Right hindlimb (tissue), 1 donor: ENCODE measurements around the gene GXYLT1.
"Not testable (repeated sequence)": the region's sequence is repeated elsewhere in the genome, so short reads cannot be mapped to it uniquely, and the experiment has no call there.

Experiments
- DNase-seq: peaks from one replicate; pipeline ENCODE4 v3.0.0-alpha.2; 2018

GXYLT1 gene

GRCh38 chr12:42143452-42144157, 1.1 kb downstream of the GXYLT1 start:
- DNase-seq: no peak

- DNase-seq: no peak
Observed at GRCh38 chr12:42141981-42142606, 2.6 kb downstream of the GXYLT1 start.

DNA sequence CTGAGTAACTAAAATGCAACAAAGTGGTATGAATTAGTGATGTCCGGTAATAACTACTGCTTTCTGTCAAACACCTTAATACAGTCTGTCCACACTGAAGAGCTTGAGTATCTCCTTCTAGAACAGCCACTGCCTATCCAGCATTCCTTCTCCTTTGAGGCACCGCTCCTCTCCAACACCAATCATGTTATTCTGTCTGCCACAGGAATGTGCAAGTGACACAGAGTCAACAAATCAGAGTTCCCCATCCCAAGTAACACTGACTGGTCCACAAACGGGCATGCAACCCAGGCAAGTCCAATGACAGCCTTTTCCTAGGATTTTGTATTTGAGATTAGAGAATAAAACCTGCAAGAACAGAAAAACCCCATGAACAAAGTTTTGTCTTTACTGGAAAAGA, 3.8 kb downstream of the GXYLT1 start:
- no peak for DNase-seq

DNA sequence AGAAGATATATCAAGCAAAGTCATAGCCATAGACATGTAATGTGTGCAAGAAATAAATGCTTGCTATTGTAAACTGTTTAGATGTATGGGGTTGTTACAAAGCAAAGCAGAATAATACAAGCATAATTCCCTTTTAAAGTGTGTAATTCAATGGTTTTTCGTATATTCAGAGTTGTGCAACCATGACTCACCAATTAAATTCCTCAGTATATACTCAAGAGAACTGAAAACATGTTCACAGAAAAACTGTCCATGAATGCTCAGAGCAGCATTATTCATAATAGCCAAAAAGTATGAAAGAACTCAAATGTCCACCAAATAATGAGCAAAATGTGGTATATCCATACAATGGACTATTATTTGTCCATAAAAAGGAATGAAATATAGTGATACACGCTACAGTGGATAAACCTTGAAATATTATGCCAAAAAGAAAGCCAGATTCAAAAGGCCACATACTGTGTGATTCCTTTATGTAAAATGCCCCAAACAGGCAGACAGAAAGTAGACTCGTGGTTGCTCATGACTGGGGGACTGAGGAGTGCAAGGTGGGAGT, 9.3 kb downstream of the GXYLT1 start:
- DNase-seq: no peak

- no peak for DNase-seq
Observed at GRCh38 chr12:42130672-42131402, 13.8 kb downstream of the GXYLT1 start.

DNA sequence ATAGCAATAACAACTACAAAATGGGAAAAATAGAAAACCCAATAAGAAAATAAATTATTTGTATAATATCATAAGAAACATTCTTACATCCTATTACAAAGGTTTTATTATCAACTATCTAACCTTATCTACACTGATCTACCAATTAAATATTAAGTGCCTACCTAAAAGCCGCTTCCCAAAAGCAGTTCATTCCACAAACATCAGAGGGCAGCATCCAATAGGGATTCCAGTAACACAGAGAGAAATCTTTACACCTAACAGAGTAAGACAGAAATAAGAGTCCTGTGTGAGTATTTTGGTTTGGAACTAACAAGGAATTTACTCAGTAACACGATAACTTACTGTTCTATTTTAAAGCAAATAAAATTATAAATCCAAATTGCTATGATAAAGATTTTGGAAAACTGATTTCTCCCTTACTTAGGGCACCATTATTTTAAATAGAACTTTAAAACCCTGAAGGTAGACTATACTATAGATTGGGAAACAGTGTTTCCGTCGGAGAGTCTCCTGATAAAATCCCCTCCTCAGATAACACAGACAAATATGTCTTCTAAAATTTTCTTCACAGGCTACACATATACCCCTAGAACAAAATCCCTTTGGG, 15.0 kb downstream of the GXYLT1 start:
- peak; percentile 42 for DNase-seq

- no peak for DNase-seq
Observed at GRCh38 chr12:42128888-42129287, 15.8 kb downstream of the GXYLT1 start.

DNA sequence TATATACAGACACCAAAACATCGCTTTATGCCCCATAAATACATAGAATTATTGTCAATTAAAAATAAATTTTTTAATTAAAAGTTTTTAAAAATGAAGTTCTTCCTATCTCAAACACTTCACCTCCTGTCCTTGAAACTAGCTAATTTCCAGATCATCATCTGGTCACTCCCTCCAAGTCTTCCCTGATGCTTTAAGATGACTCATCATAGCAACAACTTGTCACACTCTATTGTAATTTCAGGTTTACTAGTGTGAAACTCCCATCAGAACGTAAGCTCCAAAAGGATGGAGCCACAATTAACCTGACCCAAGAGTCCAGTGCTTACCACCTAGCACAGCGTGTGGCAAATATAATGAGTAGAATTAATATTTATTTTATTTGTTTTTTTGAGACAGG, 16.3 kb downstream of the GXYLT1 start:
- no peak for DNase-seq

- DNase-seq: no peak
Observed at GRCh38 chr12:42126963-42127362, 17.7 kb downstream of the GXYLT1 start.

- DNase-seq: no peak
Observed at GRCh38 chr12:42125388-42125767, 19.3 kb downstream of the GXYLT1 start.

DNA sequence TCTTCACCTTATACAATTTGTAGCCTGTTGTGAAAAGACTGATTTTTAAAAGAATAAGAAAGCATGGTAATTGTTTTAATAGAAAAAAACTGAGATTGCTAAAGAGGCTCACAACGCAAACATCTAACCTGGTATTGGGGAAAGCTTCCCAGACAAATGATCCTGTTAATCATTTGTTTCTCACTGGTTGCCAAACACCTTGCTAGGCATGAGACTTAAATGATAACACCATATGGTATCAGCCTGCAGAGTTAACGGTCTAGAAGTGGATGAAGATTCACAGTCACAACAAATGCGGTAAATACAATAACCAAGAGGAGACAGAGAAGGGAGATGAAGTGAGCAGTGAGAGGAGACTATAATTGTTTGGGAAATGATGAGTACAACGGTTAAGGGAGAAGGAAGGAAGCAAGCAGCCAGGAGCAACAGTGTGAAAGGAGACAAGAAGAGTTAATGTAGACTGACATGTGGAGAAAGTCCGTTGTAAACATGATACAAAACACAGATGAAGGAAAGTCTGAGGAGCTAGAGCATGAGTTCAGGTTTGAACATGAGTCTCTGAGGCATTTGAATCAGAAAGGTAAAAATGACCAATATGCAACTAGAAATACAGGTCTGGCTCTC, 19.8 kb downstream of the GXYLT1 start:
- no peak for DNase-seq

- no peak for DNase-seq
Observed at GRCh38 chr12:42119085-42119633, 25.5 kb downstream of the GXYLT1 start.

GRCh38 chr12:42118136-42118879, 26.4 kb downstream of the GXYLT1 start:
- no peak for DNase-seq

DNA sequence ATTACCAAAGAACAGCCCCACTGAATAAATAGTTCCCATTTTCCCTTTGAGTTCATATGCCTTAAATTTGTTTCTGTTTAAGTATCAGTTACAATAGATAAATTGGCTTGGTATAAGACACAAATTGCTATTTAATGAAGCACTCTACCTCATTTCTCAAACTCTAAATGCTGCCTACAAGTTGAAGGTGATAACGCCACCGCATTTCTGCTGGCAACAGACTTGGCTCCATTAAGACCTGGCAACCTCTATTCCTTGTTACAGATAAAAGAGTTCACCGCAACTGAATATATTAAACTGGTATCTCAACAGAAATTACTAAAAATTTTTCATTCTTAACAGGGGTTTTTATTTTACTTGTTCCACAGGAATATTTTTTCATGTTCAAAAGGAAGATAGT, 35.6 kb downstream of the GXYLT1 start:
- DNase-seq: no peak

DNA sequence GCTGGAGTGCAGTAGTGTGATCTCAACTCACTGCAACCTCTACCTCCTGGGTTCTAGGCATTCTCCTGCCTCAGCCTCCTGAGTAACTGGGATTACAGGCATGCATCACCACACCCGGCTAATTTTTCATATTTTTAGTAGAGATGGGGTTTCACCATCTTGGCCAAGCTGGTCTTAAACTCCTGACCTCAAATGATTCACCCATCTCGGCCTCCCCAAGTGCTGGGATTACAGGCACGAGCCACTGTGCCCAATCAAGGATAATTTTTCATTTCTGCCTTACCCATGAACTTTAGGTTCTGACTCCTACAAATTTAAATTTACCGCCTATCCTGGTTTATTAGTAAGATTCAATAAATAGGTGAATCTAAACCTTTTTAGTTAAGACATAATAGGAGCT, 37.9 kb downstream of the GXYLT1 start:
- not testable (repeated sequence) for DNase-seq

GRCh38 chr12:42104784-42105183, 39.9 kb downstream of the GXYLT1 start:
- DNase-seq: no peak

DNA sequence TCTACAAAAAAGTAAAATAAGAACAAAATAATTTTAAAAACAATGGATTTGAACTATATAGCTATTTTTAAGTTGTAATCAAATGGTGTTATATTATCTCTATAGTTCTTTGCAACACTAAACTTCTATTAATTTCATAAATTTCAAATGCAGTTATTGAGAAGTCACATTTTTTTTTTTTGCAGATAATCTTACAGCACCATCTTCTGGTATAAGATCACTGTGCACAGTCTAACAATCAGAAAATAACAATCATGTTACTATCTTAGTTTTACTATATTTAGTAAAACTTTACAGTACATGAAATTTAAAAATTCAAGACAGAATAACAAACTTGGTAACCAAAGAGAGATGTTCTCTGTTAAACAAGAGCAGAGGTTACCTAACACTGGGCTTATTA, 40.6 kb downstream of the GXYLT1 start:
- DNase-seq: no peak

- DNase-seq: no peak
Observed at GRCh38 chr12:42103155-42103554, 41.5 kb downstream of the GXYLT1 start.

DNA sequence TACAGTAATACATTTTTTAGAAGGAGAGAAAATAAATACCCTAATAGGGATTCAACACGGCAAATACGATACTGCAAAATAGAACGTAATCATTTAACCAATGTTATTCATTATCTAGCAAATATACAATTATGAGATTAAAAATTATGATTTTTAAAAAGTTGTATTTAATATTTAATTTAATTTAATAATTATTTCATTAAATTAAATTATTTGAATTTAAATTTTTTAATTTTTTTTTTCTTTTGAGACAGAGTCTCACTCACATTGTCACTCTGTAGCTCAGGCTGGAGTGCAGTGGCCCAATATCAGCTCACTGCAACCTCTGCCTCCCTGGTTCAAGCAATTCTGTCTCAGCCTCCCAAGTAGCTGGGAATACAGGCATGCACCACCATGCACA, 42.0 kb downstream of the GXYLT1 start:
- no peak for DNase-seq

DNA sequence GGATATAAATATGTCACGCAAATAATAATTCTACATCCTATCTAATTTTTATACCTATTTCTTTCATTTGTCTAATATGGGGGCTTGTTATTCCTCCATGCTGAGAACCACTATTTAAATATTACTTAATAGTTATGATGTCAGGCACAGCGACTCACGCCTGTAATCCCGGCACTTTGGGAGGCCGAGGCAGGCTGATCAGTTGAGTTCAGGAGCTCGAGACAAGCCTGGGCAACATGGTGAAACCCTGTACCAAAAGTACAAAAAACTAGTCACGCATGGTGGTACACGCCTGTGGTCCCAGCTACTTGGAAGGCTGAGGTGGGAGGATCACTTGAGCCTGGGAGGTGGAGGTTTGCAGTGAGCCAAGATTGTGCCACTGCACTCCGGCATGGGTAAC, 45.2 kb downstream of the GXYLT1 start:
- DNase-seq: no peak

DNA sequence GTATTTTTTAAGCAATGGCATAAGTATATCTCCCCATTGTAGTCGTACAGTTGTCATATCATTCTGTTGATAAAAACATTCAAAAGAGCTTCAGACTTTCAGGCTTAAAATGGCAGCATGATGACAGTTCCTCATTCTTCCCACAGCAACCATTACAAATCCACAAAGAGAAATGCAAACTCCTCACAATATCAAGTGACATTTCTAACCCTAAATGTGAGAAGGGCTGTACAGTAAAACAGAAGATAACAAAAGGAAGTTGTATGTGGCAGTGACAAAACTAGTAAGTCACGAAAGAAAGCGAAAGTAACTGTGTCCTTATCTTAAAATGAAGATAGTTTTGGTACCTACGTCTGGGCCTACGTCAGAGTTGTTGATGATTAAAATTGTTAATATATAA, 46.7 kb downstream of the GXYLT1 start:
- DNase-seq: no peak

GRCh38 chr12:42094277-42094676, 50.4 kb downstream of the GXYLT1 start:
- DNase-seq: no peak
